Measurements from ENCODE around the gene BOLA1. TPM values are rescaled to one million over a fixed set of nuclear protein-coding genes. Genes with fewer than 3 reads are reported as not detected.

The BOLA1 gene
- total RNA-seq, 1 donor from 2014 or later: 11.5 TPM

DNA sequence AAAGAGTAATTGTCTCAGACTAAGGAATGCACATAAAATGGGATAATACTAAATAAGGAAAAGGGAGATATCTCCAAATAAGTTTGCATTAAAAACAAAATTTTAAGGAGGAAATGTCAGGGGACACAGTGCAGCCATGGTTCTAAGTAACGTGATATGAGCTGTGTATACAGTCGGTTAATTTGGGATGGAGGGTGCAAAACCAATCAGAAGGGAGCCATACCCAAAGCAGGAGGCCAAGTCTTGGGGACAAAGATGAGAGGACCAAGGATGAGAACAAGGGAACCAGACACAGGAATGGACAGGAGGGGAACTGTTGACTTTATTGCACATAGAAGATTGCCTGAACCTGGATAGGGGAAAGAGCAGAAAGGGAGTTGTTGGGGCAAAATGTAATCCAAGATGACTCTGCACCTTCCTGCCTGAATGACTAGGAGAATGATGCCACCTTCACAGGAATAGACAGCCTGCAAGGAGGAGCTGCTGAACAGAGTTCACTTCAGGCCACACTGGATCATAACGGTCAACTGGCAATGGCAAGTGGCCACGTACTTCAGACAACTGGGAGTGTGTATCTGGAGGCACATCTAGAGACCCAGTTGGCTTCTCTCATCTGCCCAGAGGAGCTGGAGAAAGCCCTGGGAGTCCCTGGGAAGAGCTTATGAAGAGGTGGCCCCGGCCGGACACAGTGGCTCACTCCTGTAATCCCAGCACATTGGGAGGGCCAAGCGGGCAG lies 22.0 kb upstream of the BOLA1 start:
- H3K27ac ChIP-seq: no peak overlapping the region
- H3K4me1 ChIP-seq: no peaks in the 10 kb centered on the region
- H3K36me3 ChIP-seq: no peaks in the 10 kb centered on the region
- no peaks in the 10 kb centered on the region for H3K27me3 ChIP-seq (ENCODE audit: low read depth)
- H3K4me3 ChIP-seq: no peak overlapping the region
- ATAC-seq (no peak), DNase-seq (no peak)
- intact Hi-C loops (cut with DNase I): no loop called here
- TF ChIP-seq, protein P1, sequence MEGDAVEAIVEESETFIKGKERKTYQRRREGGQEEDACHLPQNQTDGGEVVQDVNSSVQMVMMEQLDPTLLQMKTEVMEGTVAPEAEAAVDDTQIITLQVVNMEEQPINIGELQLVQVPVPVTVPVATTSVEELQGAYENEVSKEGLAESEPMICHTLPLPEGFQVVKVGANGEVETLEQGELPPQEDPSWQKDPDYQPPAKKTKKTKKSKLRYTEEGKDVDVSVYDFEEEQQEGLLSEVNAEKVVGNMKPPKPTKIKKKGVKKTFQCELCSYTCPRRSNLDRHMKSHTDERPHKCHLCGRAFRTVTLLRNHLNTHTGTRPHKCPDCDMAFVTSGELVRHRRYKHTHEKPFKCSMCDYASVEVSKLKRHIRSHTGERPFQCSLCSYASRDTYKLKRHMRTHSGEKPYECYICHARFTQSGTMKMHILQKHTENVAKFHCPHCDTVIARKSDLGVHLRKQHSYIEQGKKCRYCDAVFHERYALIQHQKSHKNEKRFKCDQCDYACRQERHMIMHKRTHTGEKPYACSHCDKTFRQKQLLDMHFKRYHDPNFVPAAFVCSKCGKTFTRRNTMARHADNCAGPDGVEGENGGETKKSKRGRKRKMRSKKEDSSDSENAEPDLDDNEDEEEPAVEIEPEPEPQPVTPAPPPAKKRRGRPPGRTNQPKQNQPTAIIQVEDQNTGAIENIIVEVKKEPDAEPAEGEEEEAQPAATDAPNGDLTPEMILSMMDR (IDR thresholded peaks at IDR 0.05): no peak
- H3K9me3 ChIP-seq: no peaks in the 10 kb centered on the region

DNA sequence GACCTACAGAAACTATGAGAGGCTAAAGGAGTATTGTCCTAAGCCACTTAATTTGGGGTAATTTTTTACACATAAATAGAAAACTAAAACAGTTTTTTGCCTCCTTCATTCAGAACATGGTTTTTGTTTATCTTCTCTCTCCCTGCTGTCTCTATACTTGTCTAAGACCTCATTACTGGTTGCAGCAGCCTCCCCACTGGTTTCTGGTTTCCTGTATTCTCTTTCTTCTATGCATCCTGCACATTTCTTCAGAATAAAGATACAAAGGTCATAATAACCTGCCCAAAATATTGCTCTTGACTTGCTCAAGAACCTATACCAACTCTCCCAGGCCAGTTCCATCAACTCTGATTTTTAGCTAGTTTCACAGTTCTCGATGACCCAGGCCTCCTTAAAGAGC lies 19.8 kb upstream of the BOLA1 start:
- TF ChIP-seq, protein P1 (IDR thresholded peaks at IDR 0.05): no peak
- H3K4me3 ChIP-seq: no peak overlapping the region
- no peaks in the 10 kb centered on the region for H3K9me3 ChIP-seq
- H3K36me3 ChIP-seq: no peaks in the 10 kb centered on the region
- no peak for ATAC-seq
- H3K27ac ChIP-seq: no peak overlapping the region
- intact Hi-C loops (cut with DNase I): no loop called here
- DNase-seq: no peak
- no peaks in the 10 kb centered on the region for H3K27me3 ChIP-seq (ENCODE audit: low read depth)
- H3K4me1 ChIP-seq: peaks cover 3% of the 10 kb centered on the region

DNA sequence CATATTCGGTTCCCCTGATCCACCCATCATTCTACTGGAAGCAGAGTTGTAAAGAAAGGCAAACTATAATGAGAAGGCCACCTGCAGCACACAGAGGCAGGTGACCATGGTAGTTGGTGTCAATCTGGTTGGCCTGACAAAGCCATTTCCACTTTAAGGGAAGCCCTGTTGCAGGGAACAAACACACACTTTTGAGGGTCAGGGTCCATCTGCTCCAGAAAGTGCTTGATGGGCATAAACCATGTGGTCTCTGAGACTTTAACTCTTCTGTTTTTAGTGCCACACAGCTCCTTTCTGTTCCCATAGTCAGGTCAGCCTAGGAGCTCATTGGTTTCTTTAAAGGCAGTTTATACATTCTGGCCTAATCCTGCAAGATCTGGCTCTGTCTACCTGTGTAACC lies 17.5 kb upstream of the BOLA1 start:
- ATAC-seq (no peak), DNase-seq (no peak)
- intact Hi-C loops (cut with DNase I): no loop called here
- Histone ChIP-seq H3K9me3 (no peaks in the 10 kb centered on the region), H3K36me3 (no peaks in the 10 kb centered on the region), H3K4me3 (no peak overlapping the region), H3K4me1 (peaks cover 11% of the 10 kb centered on the region), H3K27me3 (ENCODE audit: low read depth) (no peaks in the 10 kb centered on the region), H3K27ac (no peak overlapping the region)
- TF ChIP-seq, protein P1 (IDR thresholded peaks at IDR 0.05): no peak

GRCh38 chr1:149883598-149884247 lies 15.6 kb upstream of the BOLA1 start:
- DNase-seq (no peak), ATAC-seq (no peak)
- intact Hi-C loops (cut with DNase I): no loop called here
- no peaks in the 10 kb centered on the region for H3K9me3 ChIP-seq
- H3K4me3 ChIP-seq: no peak overlapping the region
- TF ChIP-seq, protein P1 (IDR thresholded peaks at IDR 0.05): no peak
- no peaks in the 10 kb centered on the region for H3K27me3 ChIP-seq (ENCODE audit: low read depth)
- H3K4me1 ChIP-seq: peaks cover 11% of the 10 kb centered on the region
- no peak overlapping the region for H3K27ac ChIP-seq
- no peaks in the 10 kb centered on the region for H3K36me3 ChIP-seq

DNA sequence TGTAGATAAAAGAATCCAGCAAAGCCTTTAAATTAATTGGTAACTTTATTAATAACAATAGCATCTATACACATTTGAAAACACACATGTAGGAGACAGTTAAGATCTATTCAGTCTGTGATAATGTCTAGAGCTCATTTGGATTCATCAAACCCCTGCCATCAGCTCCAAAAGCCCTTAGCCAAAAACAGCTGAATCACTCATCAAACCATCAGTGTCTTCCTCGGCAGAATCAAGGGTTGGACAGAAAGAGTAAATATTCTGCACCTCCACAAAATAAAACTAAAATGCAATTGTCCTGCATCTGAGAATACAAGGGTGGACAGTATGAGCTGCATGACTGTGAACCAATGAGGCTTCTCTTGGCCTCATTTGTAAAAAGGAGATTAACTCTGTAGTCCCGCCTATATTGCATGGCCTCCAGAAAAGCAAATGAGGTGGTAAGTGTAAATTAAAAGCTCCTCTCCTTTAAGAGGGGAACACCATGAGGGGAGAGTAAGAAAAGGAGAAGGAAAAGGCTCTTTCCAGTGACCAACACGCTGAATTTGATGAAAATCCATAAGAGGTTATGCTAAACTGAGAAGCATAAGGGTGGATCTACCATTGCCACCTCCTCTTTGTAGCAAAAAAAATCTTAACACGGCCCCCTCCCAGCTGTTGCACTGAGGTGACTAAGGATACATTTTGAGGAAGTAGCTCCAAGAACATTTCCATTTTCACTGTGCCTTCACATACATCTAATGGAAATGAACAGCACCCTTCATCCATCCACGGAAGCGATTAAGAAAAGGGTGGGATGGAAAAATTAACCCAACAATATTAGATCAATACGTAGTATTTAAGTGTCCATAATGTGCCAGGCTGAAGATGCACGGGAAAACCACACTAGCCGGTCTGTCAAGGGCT lies 14.7 kb upstream of the BOLA1 start:
- TF ChIP-seq, protein P1 (IDR thresholded peaks at IDR 0.05): no peak
- no peaks in the 10 kb centered on the region for H3K27me3 ChIP-seq (ENCODE audit: low read depth)
- H3K4me3 ChIP-seq: peak overlapping the region; percentile 70
- H3K9me3 ChIP-seq: no peaks in the 10 kb centered on the region
- ATAC-seq: no peak
- no peak for DNase-seq
- H3K27ac ChIP-seq: peak overlapping the region; percentile 99
- peaks cover 16% of the 10 kb centered on the region for H3K4me1 ChIP-seq
- H3K36me3 ChIP-seq: no peaks in the 10 kb centered on the region
- intact Hi-C loops (cut with DNase I): no loop called here

Measured in lower lobe of right lung (tissue), 2 donors.